ENCODE results near the gene COX6B1.
"Not testable (repeated sequence)": the region's sequence is repeated elsewhere in the genome, so short reads cannot be mapped to it uniquely, and the experiment has no call there.

Gene COX6B1

GRCh38 chr19:35669974-35670373, 21.9 kb downstream of the COX6B1 start:
- H3K9me3 ChIP-seq (ENCODE audit: control insufficient read depth in 1 of 2, low read length in 2 of 2) = no peaks in the 10 kb centered on the region
- H3K27ac ChIP-seq (ENCODE audit: low read length) = no peak overlapping the region
- H3K4me1 ChIP-seq (ENCODE audit: control insufficient read depth in 1 of 2, insufficient read depth in 2 of 2, low read length in 2 of 2) = no peaks in the 10 kb centered on the region
- H3K4me3 ChIP-seq (ENCODE audit: low read depth in 1 of 2, low read length in 2 of 2) = no peak overlapping the region
- peaks cover 12% of the 10 kb centered on the region for H3K27me3 ChIP-seq (ENCODE audit: low read depth, low read length)
- no peaks in the 10 kb centered on the region for H3K36me3 ChIP-seq (ENCODE audit: control insufficient read depth in 1 of 2, insufficient read depth in 2 of 2, low read length in 2 of 2)

- H3K4me3 ChIP-seq (ENCODE audit: low read depth in 1 of 2, low read length in 2 of 2) = no peak overlapping the region
- no peaks in the 10 kb centered on the region for H3K36me3 ChIP-seq (ENCODE audit: control insufficient read depth in 1 of 2, insufficient read depth in 2 of 2, low read length in 2 of 2)
- H3K4me1 ChIP-seq (ENCODE audit: control insufficient read depth in 1 of 2, insufficient read depth in 2 of 2, low read length in 2 of 2) = no peaks in the 10 kb centered on the region
- H3K27ac ChIP-seq (ENCODE audit: low read length) = no peak overlapping the region
- H3K27me3 ChIP-seq (ENCODE audit: low read depth, low read length) = peaks cover 12% of the 10 kb centered on the region
- H3K9me3 ChIP-seq (ENCODE audit: control insufficient read depth in 1 of 2, low read length in 2 of 2) = no peaks in the 10 kb centered on the region
Observed at GRCh38 chr19:35670686-35671085, 22.6 kb downstream of the COX6B1 start.

- peaks cover 12% of the 10 kb centered on the region for H3K27me3 ChIP-seq (ENCODE audit: low read depth, low read length)
- H3K36me3 ChIP-seq (ENCODE audit: control insufficient read depth in 1 of 2, insufficient read depth in 2 of 2, low read length in 2 of 2) = no peaks in the 10 kb centered on the region
- H3K9me3 ChIP-seq (ENCODE audit: control insufficient read depth in 1 of 2, low read length in 2 of 2) = no peaks in the 10 kb centered on the region
- H3K27ac ChIP-seq (ENCODE audit: low read length) = no peak overlapping the region
- H3K4me1 ChIP-seq (ENCODE audit: control insufficient read depth in 1 of 2, insufficient read depth in 2 of 2, low read length in 2 of 2) = no peaks in the 10 kb centered on the region
- no peak overlapping the region for H3K4me3 ChIP-seq (ENCODE audit: low read depth in 1 of 2, low read length in 2 of 2)
Observed at GRCh38 chr19:35671818-35672217, 23.7 kb downstream of the COX6B1 start.

- Histone ChIP-seq H3K4me3 (ENCODE audit: low read depth in 1 of 2, low read length in 2 of 2) (peak overlapping the region in 1 of 2 donors; percentile 41), H3K27me3 (ENCODE audit: low read depth, low read length) (peaks cover 12% of the 10 kb centered on the region), H3K4me1 (ENCODE audit: control insufficient read depth in 1 of 2, insufficient read depth in 2 of 2, low read length in 2 of 2) (no peaks in the 10 kb centered on the region), H3K27ac (ENCODE audit: low read length) (no peak overlapping the region), H3K36me3 (ENCODE audit: control insufficient read depth in 1 of 2, insufficient read depth in 2 of 2, low read length in 2 of 2) (no peaks in the 10 kb centered on the region), H3K9me3 (ENCODE audit: control insufficient read depth in 1 of 2, low read length in 2 of 2) (no peaks in the 10 kb centered on the region)
Observed at GRCh38 chr19:35673121-35673804, 25.1 kb downstream of the COX6B1 start.

GRCh38 chr19:35675589-35676140, 27.5 kb downstream of the COX6B1 start:
- Histone ChIP-seq H3K36me3 (ENCODE audit: control insufficient read depth in 1 of 2, insufficient read depth in 2 of 2, low read length in 2 of 2) (no peaks in the 10 kb centered on the region), H3K27me3 (ENCODE audit: low read depth, low read length) (peaks cover 12% of the 10 kb centered on the region), H3K9me3 (ENCODE audit: control insufficient read depth in 1 of 2, low read length in 2 of 2) (no peaks in the 10 kb centered on the region), H3K27ac (ENCODE audit: low read length) (no peak overlapping the region), H3K4me3 (ENCODE audit: low read depth in 1 of 2, low read length in 2 of 2) (no peak overlapping the region), H3K4me1 (ENCODE audit: control insufficient read depth in 1 of 2, insufficient read depth in 2 of 2, low read length in 2 of 2) (no peaks in the 10 kb centered on the region)

- H3K27ac ChIP-seq (ENCODE audit: low read length) = no peak overlapping the region
- H3K27me3 ChIP-seq (ENCODE audit: low read depth, low read length) = no peaks in the 10 kb centered on the region
- H3K4me1 ChIP-seq (ENCODE audit: control insufficient read depth in 1 of 2, insufficient read depth in 2 of 2, low read length in 2 of 2) = peaks cover 0 to 3% of the 10 kb centered on the region in 2 donors
- H3K36me3 ChIP-seq (ENCODE audit: control insufficient read depth in 1 of 2, insufficient read depth in 2 of 2, low read length in 2 of 2) = no peaks in the 10 kb centered on the region
- H3K4me3 ChIP-seq (ENCODE audit: low read depth in 1 of 2, low read length in 2 of 2) = no peak overlapping the region
- H3K9me3 ChIP-seq (ENCODE audit: control insufficient read depth in 1 of 2, low read length in 2 of 2) = no peaks in the 10 kb centered on the region
Observed at GRCh38 chr19:35689836-35690235, 41.7 kb downstream of the COX6B1 start.

- H3K27me3 ChIP-seq (ENCODE audit: low read depth, low read length); H3K9me3 ChIP-seq (ENCODE audit: control insufficient read depth in 1 of 2, low read length in 2 of 2); H3K36me3 ChIP-seq (ENCODE audit: control insufficient read depth in 1 of 2, insufficient read depth in 2 of 2, low read length in 2 of 2); H3K27ac ChIP-seq (ENCODE audit: low read length); H3K4me3 ChIP-seq (ENCODE audit: low read depth in 1 of 2, low read length in 2 of 2); H3K4me1 ChIP-seq (ENCODE audit: control insufficient read depth in 1 of 2, insufficient read depth in 2 of 2, low read length in 2 of 2): not testable (repeated sequence)
Observed at GRCh38 chr19:35691106-35691505, 43.0 kb downstream of the COX6B1 start.

GRCh38 chr19:35692010-35692409, 43.9 kb downstream of the COX6B1 start:
- no peak overlapping the region for H3K27ac ChIP-seq (ENCODE audit: low read length)
- no peak overlapping the region for H3K4me3 ChIP-seq (ENCODE audit: low read depth in 1 of 2, low read length in 2 of 2)
- H3K4me1 ChIP-seq (ENCODE audit: control insufficient read depth in 1 of 2, insufficient read depth in 2 of 2, low read length in 2 of 2) = peaks cover 0 to 3% of the 10 kb centered on the region in 2 donors
- H3K27me3 ChIP-seq (ENCODE audit: low read depth, low read length) = no peaks in the 10 kb centered on the region
- H3K9me3 ChIP-seq (ENCODE audit: control insufficient read depth in 1 of 2, low read length in 2 of 2) = no peaks in the 10 kb centered on the region
- H3K36me3 ChIP-seq (ENCODE audit: control insufficient read depth in 1 of 2, insufficient read depth in 2 of 2, low read length in 2 of 2) = no peaks in the 10 kb centered on the region

- Histone ChIP-seq H3K27me3 (ENCODE audit: low read depth, low read length) (no peaks in the 10 kb centered on the region), H3K27ac (ENCODE audit: low read length) (no peak overlapping the region), H3K4me3 (ENCODE audit: low read depth in 1 of 2, low read length in 2 of 2) (no peak overlapping the region), H3K9me3 (ENCODE audit: control insufficient read depth in 1 of 2, low read length in 2 of 2) (no peaks in the 10 kb centered on the region), H3K4me1 (ENCODE audit: control insufficient read depth in 1 of 2, insufficient read depth in 2 of 2, low read length in 2 of 2) (peaks cover 0 to 3% of the 10 kb centered on the region in 2 donors), H3K36me3 (ENCODE audit: control insufficient read depth in 1 of 2, insufficient read depth in 2 of 2, low read length in 2 of 2) (no peaks in the 10 kb centered on the region)
Observed at GRCh38 chr19:35693422-35693821, 45.3 kb downstream of the COX6B1 start.

- H3K27me3 ChIP-seq (ENCODE audit: low read depth, low read length) = no peaks in the 10 kb centered on the region
- H3K9me3 ChIP-seq (ENCODE audit: control insufficient read depth in 1 of 2, low read length in 2 of 2) = no peaks in the 10 kb centered on the region
- no peaks in the 10 kb centered on the region for H3K36me3 ChIP-seq (ENCODE audit: control insufficient read depth in 1 of 2, insufficient read depth in 2 of 2, low read length in 2 of 2)
- no peak overlapping the region for H3K4me3 ChIP-seq (ENCODE audit: low read depth in 1 of 2, low read length in 2 of 2)
- H3K4me1 ChIP-seq (ENCODE audit: control insufficient read depth in 1 of 2, insufficient read depth in 2 of 2, low read length in 2 of 2) = peaks cover 0 to 3% of the 10 kb centered on the region in 2 donors
- H3K27ac ChIP-seq (ENCODE audit: low read length) = no peak overlapping the region
Observed at GRCh38 chr19:35693835-35694599, 45.9 kb downstream of the COX6B1 start.

- H3K9me3 ChIP-seq (ENCODE audit: control insufficient read depth in 1 of 2, low read length in 2 of 2) = no peaks in the 10 kb centered on the region
- no peak overlapping the region for H3K27ac ChIP-seq (ENCODE audit: low read length)
- H3K36me3 ChIP-seq (ENCODE audit: control insufficient read depth in 1 of 2, insufficient read depth in 2 of 2, low read length in 2 of 2) = no peaks in the 10 kb centered on the region
- no peak overlapping the region for H3K4me3 ChIP-seq (ENCODE audit: low read depth in 1 of 2, low read length in 2 of 2)
- no peaks in the 10 kb centered on the region for H3K27me3 ChIP-seq (ENCODE audit: low read depth, low read length)
- H3K4me1 ChIP-seq (ENCODE audit: control insufficient read depth in 1 of 2, insufficient read depth in 2 of 2, low read length in 2 of 2) = peaks cover 0 to 3% of the 10 kb centered on the region in 2 donors
Observed at GRCh38 chr19:35695895-35696422, 47.8 kb downstream of the COX6B1 start.

Data from muscle layer of duodenum (tissue), 2 donors.